IPS-15b (cell line): Measurements from ENCODE around the gene EME1.
"Not testable (repeated sequence)": the region's sequence is repeated elsewhere in the genome, so short reads cannot be mapped to it uniquely, and the experiment has no call there.

Experiments used
- H3K27me3 ChIP-seq: one replicate; pipeline ENCODE4 v1.6.1; 2013; ENCODE audit warnings: low read length; ENCODE audit not compliant: control insufficient read depth, insufficient read depth
- H3K36me3 ChIP-seq: one replicate; pipeline ENCODE4 v1.6.1; 2013; ENCODE audit warnings: low read length; ENCODE audit not compliant: control insufficient read depth, insufficient read depth
- H3K4me1 ChIP-seq: one replicate; pipeline ENCODE4 v1.6.1; 2013; ENCODE audit warnings: mild to moderate bottlenecking, low read length; ENCODE audit not compliant: control insufficient read depth, insufficient read depth
- H3K4me3 ChIP-seq: one replicate; pipeline ENCODE4 v1.5.1; 2013; ENCODE audit warnings: low read depth, low read length
- H3K9ac ChIP-seq: one replicate; pipeline ENCODE4 v1.6.1; 2013; ENCODE audit warnings: low read depth, mild to moderate bottlenecking, low read length
- H3K9me3 ChIP-seq: one replicate; pipeline ENCODE4 v1.6.1; 2013; ENCODE audit warnings: mild to moderate bottlenecking, low read length; ENCODE audit not compliant: control insufficient read depth, insufficient read depth

EME1 gene

DNA sequence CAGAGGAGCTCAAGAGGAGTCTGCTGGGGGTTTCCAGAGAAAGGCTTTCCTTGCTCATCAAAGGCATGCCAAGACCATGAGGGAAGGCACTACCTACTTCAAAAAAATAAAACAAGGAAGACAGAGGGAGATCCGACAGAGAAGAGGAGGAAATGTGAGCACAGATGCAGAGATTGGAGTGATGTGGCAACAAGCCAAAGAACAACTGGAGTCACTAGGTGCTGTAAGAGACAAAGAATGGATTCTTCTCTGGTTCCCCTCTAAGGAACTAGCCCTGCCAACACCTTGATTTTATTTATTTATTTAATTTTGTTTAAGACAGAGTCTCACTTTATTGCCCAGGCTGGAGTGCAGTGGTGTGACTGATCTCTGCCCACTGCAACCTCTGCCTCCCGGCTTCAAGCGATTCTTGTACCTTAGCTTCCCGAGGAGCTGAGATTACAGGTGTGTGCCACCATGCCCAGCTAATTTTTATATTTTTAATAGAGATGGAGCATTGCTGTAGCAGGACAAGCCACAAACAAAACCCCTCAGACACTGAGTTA is 39.2 kb downstream of the EME1 start:
- Histone ChIP-seq H3K27me3 (peaks cover 2% of the 10 kb centered on the region), H3K4me1 (no peaks in the 10 kb centered on the region), H3K9ac (no peak overlapping the region), H3K36me3 (no peaks in the 10 kb centered on the region), H3K9me3 (no peaks in the 10 kb centered on the region), H3K4me3 (no peak overlapping the region)

DNA sequence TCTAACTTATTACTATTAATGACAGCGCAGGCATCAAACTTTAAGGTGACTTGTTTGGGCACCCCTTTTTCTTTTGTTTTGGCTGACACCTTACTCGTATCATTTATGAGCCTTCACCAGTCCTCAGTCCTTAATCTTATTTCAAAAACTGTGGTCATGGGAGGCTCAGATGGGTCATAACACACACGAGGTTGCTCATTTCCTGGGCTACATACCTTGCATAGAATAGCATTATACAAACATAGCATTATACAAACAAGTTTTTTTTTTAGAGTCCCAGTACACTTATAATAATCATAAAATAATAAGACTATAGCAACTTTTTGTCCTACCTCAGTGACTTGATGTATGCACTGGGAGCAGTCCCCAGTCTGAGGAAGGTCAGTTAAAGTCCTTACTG is 41.8 kb downstream of the EME1 start:
- Histone ChIP-seq H3K36me3 (no peaks in the 10 kb centered on the region), H3K9me3 (no peaks in the 10 kb centered on the region), H3K9ac (no peak overlapping the region), H3K4me1 (no peaks in the 10 kb centered on the region), H3K4me3 (no peak overlapping the region), H3K27me3 (peaks cover 2% of the 10 kb centered on the region)

DNA sequence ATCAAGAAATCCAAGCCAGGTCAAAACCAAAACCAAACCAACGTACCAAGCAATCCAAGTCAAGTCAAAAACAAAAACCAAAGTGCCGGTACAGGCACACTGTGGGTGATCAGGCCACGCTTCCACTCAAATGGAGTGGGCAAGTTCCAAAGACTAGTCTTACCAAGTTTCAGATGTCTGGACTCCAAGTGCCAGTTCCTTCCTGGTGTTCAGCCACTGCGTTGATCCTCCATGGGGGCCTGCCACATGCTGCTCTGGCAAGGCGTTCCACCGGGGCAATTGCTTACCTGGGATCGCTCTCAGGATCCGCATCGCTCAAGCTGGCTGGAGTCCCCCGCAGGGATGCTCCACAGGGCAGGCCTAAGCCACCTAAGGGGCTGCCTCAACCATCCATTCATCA is 46.5 kb downstream of the EME1 start:
- not testable (repeated sequence) for H3K4me1 ChIP-seq, H3K36me3 ChIP-seq, H3K9ac ChIP-seq, H3K27me3 ChIP-seq, H3K4me3 ChIP-seq, H3K9me3 ChIP-seq

DNA sequence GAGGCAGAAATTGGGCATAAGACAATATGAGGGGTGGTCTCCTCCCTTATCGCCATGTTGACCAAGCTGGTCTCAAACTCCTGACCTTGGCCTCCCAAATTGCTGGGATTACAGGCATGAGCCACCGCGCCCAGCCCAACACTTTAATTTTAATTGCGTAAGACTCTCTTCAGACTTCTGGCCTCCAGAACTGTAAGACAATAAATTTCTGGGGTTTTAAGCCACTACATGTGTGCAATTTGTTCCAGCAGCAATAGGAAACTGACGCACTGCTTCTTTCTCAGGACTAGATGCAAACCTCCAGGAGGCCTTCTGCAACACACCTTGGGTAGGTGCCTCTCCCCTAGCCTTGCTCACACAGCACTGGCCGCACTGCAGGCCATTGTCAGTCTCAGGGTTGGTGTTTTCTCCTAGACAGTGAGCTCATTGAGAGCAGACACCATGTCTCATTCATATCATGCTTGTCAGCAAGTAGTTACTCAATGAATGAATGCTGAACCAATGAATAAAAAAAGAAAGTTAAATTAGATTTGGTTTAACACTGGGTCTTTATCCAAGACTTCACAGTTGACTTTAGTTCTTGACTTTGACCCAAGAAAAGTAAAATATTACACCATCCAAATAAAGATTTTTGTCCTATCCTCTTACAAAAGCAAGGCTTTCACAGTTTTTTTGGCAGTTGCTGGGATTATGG is 47.5 kb downstream of the EME1 start:
- H3K27me3 ChIP-seq: peaks cover 11% of the 10 kb centered on the region
- H3K36me3 ChIP-seq: no peaks in the 10 kb centered on the region
- no peak overlapping the region for H3K9ac ChIP-seq
- no peaks in the 10 kb centered on the region for H3K9me3 ChIP-seq
- H3K4me1 ChIP-seq: no peaks in the 10 kb centered on the region
- H3K4me3 ChIP-seq: no peak overlapping the region

DNA sequence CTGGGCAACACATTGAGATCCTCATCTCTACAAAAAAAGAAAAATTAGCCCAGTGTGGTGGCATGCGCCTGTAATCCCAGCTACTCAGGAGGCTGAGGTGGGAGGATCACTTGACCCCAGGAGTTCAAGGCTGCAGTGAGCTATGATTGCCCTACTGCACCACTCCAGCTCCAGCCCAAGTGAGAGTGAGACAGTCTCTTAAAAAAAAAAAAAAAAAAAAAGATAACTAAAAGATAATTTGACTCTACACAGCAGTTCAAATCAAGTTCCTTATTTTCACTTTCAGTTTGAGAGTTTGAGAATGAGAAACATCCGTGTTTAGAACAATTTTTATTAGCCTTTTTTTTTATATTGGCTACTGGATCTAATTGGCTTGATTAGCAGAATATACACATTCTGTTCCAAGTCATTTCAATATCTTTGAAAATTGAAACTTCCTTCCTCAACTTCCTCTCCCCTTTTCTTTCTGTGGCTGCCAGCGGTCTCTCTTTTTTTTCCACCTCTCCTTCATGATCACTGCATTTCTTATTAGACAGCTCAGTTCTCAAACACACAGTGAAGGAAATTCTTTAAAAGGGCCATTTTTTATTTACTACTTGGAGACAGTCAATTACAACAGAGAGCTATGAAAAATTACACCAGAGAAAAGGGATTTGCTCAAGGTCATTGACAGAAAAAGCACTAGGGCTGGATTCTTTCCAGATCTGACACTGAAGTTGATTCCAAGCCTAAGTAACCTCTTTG is 48.5 kb downstream of the EME1 start:
- Histone ChIP-seq H3K9me3 (no peaks in the 10 kb centered on the region), H3K27me3 (peaks cover 11% of the 10 kb centered on the region), H3K9ac (no peak overlapping the region), H3K4me3 (no peak overlapping the region), H3K36me3 (no peaks in the 10 kb centered on the region), H3K4me1 (no peaks in the 10 kb centered on the region)

DNA sequence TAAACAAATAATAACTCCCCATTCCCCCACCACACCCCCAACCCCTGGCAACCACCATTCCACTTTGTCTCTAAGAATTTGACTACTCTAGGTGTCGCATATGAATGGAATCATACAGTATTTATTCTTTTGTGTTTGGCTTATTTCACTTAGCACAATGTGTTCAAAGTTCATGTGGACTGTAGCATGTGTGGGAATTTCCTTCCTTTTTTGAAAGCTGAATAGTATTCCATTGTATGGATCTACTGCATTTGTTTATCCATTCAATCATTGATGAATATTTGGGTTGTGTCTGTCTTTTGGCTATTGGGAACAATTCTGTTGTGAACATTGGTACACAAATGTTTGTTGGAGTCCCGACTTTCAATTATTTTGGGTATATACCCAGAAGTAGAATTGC is 49.7 kb downstream of the EME1 start:
- Histone ChIP-seq H3K27me3 (peaks cover 11% of the 10 kb centered on the region), H3K4me1 (peaks cover 5% of the 10 kb centered on the region), H3K9me3 (no peaks in the 10 kb centered on the region), H3K4me3 (no peak overlapping the region), H3K9ac (no peak overlapping the region), H3K36me3 (no peaks in the 10 kb centered on the region)

DNA sequence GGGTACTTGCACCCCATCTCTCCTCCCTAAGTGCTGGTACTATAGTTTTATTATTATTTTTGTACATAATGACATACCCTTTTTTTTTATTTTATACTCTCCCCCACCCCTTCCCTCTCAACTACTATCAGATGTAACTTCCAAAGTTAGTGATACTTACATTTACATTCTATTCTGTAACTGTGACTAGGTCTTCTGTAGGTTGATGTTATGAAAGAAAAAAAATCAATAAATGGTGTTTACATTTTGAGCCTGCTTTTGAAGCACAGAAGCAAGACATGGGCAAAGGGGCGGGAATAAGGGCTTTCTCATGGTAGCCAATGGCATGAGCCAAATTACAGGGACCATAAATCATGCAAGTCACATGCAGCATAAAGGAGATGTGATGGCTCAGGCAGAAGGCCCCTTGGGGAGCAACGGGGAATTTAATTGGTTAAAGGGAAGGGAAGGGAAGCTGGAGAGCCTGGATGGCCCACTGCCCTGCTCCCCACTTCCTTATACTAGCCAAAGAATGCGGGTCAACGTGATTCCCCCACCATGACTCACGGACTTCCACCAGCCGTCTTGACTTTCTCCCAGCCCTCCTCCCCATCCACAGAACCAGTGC is 50.6 kb downstream of the EME1 start:
- H3K36me3 ChIP-seq: no peaks in the 10 kb centered on the region
- peaks cover 5% of the 10 kb centered on the region for H3K4me1 ChIP-seq
- peaks cover 11% of the 10 kb centered on the region for H3K27me3 ChIP-seq
- H3K9me3 ChIP-seq: no peaks in the 10 kb centered on the region
- no peak overlapping the region for H3K9ac ChIP-seq
- H3K4me3 ChIP-seq: no peak overlapping the region

DNA sequence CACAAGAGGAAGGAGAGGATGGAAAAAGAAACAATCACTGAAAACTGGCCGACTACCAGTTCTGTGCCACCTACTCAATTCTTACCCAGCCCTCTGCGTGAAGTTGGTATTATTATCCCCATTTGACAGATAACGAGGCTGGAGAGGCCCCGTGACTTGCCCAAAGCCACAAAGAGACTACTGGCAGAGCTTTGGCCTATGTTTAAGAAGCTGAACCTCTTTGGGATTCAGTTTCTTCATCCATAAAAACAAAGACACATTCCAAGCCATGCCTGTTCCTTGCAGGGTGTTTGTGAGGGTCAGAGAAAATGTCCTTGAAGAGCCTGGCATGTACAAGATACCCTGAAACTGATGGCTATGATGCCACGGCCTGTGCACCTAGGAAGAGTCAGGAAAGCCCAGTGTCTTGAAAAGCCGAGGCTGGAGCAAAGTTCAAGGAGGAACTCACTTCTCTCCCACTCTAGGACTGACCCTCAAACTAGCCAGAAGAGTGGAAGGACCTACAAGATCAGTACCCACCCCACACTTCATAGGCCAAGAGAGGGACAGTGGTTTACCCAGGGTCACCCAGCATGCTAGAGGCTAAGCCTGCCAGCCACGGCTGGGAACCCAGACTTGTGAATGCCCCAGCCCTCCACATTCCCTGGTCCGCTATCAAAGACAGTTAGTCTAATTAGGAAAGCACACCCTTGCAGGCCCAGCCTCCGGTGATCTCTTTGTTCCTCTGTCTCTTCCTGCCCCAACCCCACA is 51.4 kb downstream of the EME1 start:
- Histone ChIP-seq H3K9me3 (no peaks in the 10 kb centered on the region), H3K36me3 (no peaks in the 10 kb centered on the region), H3K4me1 (peaks cover 5% of the 10 kb centered on the region), H3K27me3 (peaks cover 11% of the 10 kb centered on the region), H3K4me3 (no peak overlapping the region), H3K9ac (no peak overlapping the region)

DNA sequence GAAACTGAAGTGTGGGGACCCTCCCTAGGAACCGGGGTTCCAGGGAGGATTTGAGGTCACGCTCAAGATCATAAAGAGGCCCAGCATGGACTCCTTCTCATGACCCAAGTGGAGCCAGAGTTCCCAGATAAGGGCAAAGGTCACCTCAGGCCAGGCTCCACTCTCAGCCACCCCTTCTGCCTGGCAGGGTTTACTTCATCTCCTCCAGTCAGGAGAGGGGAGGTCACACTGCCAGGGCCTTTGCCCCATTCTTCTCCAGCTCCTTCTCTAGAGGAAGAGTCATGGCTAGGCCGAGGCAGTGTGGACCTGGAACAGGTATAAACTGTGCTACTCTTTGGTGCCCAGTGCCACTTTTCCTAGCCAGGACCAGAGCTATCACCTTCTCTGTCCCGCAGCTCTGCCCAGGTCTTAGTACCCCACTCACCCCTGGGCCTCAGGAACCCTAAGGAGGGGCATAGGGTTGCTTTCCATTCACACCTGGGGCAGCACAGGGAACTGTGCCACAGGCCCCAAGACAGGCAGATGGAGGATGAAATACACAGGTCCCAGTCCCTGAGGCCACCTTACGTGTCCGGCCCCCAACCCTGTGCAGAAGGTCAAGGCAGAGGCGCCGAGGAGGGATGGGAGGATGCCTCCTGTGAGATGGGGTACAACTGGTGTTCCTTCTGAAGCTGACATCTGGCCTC is 52.1 kb downstream of the EME1 start:
- Histone ChIP-seq H3K9ac (no peak overlapping the region), H3K9me3 (no peaks in the 10 kb centered on the region), H3K27me3 (peaks cover 11% of the 10 kb centered on the region), H3K36me3 (no peaks in the 10 kb centered on the region), H3K4me3 (peak overlapping the region; percentile 58), H3K4me1 (peaks cover 5% of the 10 kb centered on the region)

DNA sequence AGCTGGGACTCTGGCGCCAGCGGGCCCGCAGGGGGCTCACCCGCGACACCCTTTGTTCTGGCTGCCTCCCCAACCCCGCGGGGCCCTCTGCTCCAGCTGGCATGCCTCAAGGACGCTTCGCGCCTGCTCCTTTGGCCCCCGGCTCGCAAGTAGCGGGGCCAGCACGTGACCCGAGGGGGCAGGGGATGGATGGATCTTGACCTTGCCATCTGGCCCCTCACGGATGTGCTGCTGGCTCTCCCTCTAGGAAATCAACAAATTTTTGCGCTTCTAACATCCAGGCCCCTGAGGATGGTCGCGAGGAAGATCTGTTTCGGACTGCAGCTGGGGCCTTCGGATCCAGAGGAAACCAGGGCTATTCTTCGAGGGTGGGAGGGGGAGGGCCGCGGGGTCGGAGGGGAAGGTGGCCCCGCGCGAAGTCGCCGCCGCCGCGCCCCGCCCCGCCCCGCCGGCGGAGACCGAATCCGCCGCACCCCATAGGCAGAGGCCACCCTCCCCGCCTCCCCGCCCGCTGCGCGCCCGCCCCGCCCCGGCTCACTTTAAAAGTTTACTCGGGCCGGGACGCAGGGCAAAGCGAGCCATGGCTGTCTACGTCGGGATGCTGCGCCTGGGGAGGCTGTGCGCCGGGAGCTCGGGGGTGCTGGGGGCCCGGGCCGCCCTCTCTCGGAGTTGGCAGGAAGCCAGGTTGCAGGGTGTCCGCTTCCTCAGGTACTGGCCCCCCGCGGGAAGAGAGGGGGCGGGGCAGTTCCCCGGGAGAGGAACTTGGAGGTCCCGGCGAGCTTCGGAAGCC is 52.8 kb downstream of the EME1 start, which contains the start of gene ACSF2:
TSS of gene ACSF2 (plus strand) at position 537 of the 790 bp plus-strand sequence. CDS start at position 581, 44 bp downstream.
- H3K36me3 ChIP-seq: no peaks in the 10 kb centered on the region
- H3K9me3 ChIP-seq: no peaks in the 10 kb centered on the region
- H3K4me1 ChIP-seq: peaks cover 6% of the 10 kb centered on the region
- peaks cover 11% of the 10 kb centered on the region for H3K27me3 ChIP-seq
- H3K4me3 ChIP-seq: peak within 1 kb of the TSS; percentile 72
- H3K9ac ChIP-seq: peak within 1 kb of the TSS; percentile 57
